T-cell (primary cell): ENCODE measurements around the gene PRKN. TPM values are rescaled to one million over a fixed set of nuclear protein-coding genes. Genes with fewer than 3 reads are reported as not detected.

ENCODE experiments used
- ATAC-seq, 4 experiments: fragments of 200-7000 bp in 3 of 4; fragments of 150-1000 bp in 1 of 4; cut with Tn5 transposase; replicated peaks in 1 of 4; 1 replicate in 3 of 4; 2 replicates in 1 of 4; pipeline ENCODE4 v1.10.0; 2021; ENCODE audit warnings: moderate library complexity in 3 of 4, mild to moderate bottlenecking in 2 of 4, moderate number of reproducible peaks in 1 of 4
- CTCF ChIA-PET, 2 donors: fragments of 300-600 bp; sonication (Branson Sonifier 250); formaldehyde crosslinking; loops; one replicate each; lab custom pipeline; 2022; ENCODE audit warnings: antibody characterized with exemption in 2 of 2; lab: Charles Lee
- POLR2A ChIA-PET, 2 donors: fragments of 300-600 bp; sonication (Branson Sonifier 250); formaldehyde crosslinking; loops; one replicate each; lab custom pipeline; 2022; ENCODE audit warnings: antibody characterized with exemption in 2 of 2; lab: Charles Lee
- DNase-seq, 35 experiments: peaks; one replicate each; pipeline versions ENCODE4 v3.0.0 to v3.0.0-alpha.2; 2013 to 2023
- H3K27ac ChIP-seq: one replicate; pipeline ENCODE4 v1.5.1; 2013; ENCODE audit warnings: low read length
- H3K27me3 ChIP-seq, 2 experiments: replicated peaks in 1 of 2; 1 replicate in 1 of 2; 2 replicates in 1 of 2; pipeline versions ENCODE4 v1.6.1 to v1.7.0; 2013; ENCODE audit warnings: low read length in 1 of 2, mixed read lengths in 1 of 2; ENCODE audit not compliant: control insufficient read depth in 2 of 2, insufficient read depth in 2 of 2; ENCODE audit errors: extremely low read depth in 1 of 2
- H3K36me3 ChIP-seq, 2 donors: 1 replicate in 1 of 2; 2 replicates in 1 of 2; pipeline versions ENCODE4 v1.6.1 to v1.7.0; 2013; ENCODE audit warnings: low read length in 1 of 2; ENCODE audit not compliant: control insufficient read depth in 2 of 2, insufficient read depth in 1 of 2; ENCODE audit errors: extremely low read depth in 1 of 2
- H3K4me1 ChIP-seq, 2 experiments: 1 replicate in 1 of 2; 2 replicates in 1 of 2; pipeline versions ENCODE4 v1.6.1 to v1.7.0; 2013; ENCODE audit warnings: low read length in 2 of 2, mixed read lengths in 1 of 2; ENCODE audit not compliant: insufficient read depth in 2 of 2, control insufficient read depth in 1 of 2; ENCODE audit errors: extremely low read depth in 1 of 2
- H3K4me3 ChIP-seq, 2 donors: 1 replicate in 1 of 2; 2 replicates in 1 of 2; pipeline versions ENCODE4 v1.5.1 to v1.7.0; 2013; ENCODE audit warnings: mild to moderate bottlenecking in 2 of 2, low read length in 1 of 2, moderate library complexity in 1 of 2; ENCODE audit not compliant: control insufficient read depth in 1 of 2; ENCODE audit errors: extremely low read depth in 1 of 2
- H3K9me3 ChIP-seq: 2 replicates; pipeline ENCODE4 v1.7.0; 2013
- H3K27ac Mint-ChIP-seq, 2 donors: one replicate each; pipeline ENCODE4 v1.8.0; 2020 to 2021; ENCODE audit warnings: mild to moderate bottlenecking in 2 of 2, mixed read lengths in 2 of 2
- H3K27me3 Mint-ChIP-seq, 2 donors: one replicate each; pipeline ENCODE4 v1.8.0; 2021 to 2022; ENCODE audit warnings: mixed read lengths in 2 of 2
- H3K36me3 Mint-ChIP-seq: one replicate; pipeline ENCODE4 v1.8.0; 2021; ENCODE audit warnings: mixed read lengths
- H3K4me1 Mint-ChIP-seq, 3 donors: one replicate each; pipeline ENCODE4 v1.8.0; 2020 to 2022; ENCODE audit warnings: mixed read lengths in 3 of 3, mild to moderate bottlenecking in 1 of 3
- H3K4me3 Mint-ChIP-seq, 3 donors: one replicate each; pipeline ENCODE4 v1.8.0; 2020 to 2022; ENCODE audit warnings: mild to moderate bottlenecking in 3 of 3, mixed read lengths in 3 of 3, moderate library complexity in 3 of 3
- H3K9me3 Mint-ChIP-seq, 3 donors: one replicate each; pipeline ENCODE4 v1.8.0; 2020 to 2022; ENCODE audit warnings: mixed read lengths in 3 of 3
- WGBS: methylation state at CpG from one replicate; pipeline ENCODE4 v1.1.5; 2013; ENCODE audit warnings: missing lambda C conversion rate; ENCODE audit not compliant: insufficient coverage; 5-methylcytosine and 5-hydroxymethylcytosine counted together
- total RNA-seq, 35 experiments: library from RNA in 6 of 35; stranded (reverse) in 6 of 35; fragments of 120-200 nt in 1 of 35; gene quantifications; one replicate each; pipeline versions ENCODE4 v1.2.1 to v1.2.4 and lab custom pipeline; 2013 to 2026

The PRKN gene
- total RNA-seq, 5 donors from 2014 or later (not counting 1 experiment from before 2014, with no cell fraction given): 3.4 to 7.7 (median 6.1) TPM

- Histone ChIP-seq H3K9me3 (no peaks in the 10 kb centered on the region), H3K4me3 (no peak overlapping the region), H3K4me1 (no peaks in the 10 kb centered on the region), H3K27me3 (no peaks in the 10 kb centered on the region), H3K36me3 (no peaks in the 10 kb centered on the region), H3K27ac (no peak overlapping the region)
- WGBS: no CpG with 5 or more reads among the region's 1 CpG
- Mint-ChIP-seq H3K36me3 (peaks cover 8% of the 10 kb centered on the region), H3K9me3 (peaks cover 0 to 6% (median 3%) of the 10 kb centered on the region in 3 donors), H3K27me3 (no peaks in the 10 kb centered on the region), H3K4me1 (peaks cover 0 to 12% (median 0%) of the 10 kb centered on the region in 3 donors), H3K27ac (no peak overlapping the region), H3K4me3 (no peak overlapping the region)
- no peak for ATAC-seq
- CTCF ChIA-PET: no interaction called here
- DNase-seq: no peak
- POLR2A ChIA-PET: no interaction called here
Observed at GRCh38 chr6:162719528-162719927, 8.0 kb downstream of the PRKN start.

- POLR2A ChIA-PET: no interaction called here
- no peak for ATAC-seq
- no peak overlapping the region for H3K27ac ChIP-seq
- no peak for DNase-seq
- Mint-ChIP-seq H3K9me3 (peaks cover 0 to 6% (median 3%) of the 10 kb centered on the region in 3 donors), H3K36me3 (peaks cover 14% of the 10 kb centered on the region), H3K27me3 (no peaks in the 10 kb centered on the region), H3K4me1 (peaks cover 0 to 6% (median 0%) of the 10 kb centered on the region in 3 donors), H3K4me3 (no peak overlapping the region), H3K27ac (no peak overlapping the region)
- no peaks in the 10 kb centered on the region for H3K9me3 ChIP-seq
- CTCF ChIA-PET: no interaction called here
- no peaks in the 10 kb centered on the region for H3K27me3 ChIP-seq
- no peak overlapping the region for H3K4me3 ChIP-seq
- H3K36me3 ChIP-seq: no peaks in the 10 kb centered on the region
- H3K4me1 ChIP-seq: no peaks in the 10 kb centered on the region
- WGBS: 94% methylated on average over 6 of the region's 6 CpGs
Observed at GRCh38 chr6:162715601-162716000, 12.0 kb downstream of the PRKN start.

GRCh38 chr6:162713974-162714780 is 13.4 kb downstream of the PRKN start:
- Mint-ChIP-seq H3K4me1 (peaks cover 0 to 6% (median 0%) of the 10 kb centered on the region in 3 donors), H3K4me3 (no peak overlapping the region), H3K36me3 (peaks cover 18% of the 10 kb centered on the region), H3K27ac (no peak overlapping the region), H3K27me3 (no peaks in the 10 kb centered on the region), H3K9me3 (peaks cover 0 to 6% (median 3%) of the 10 kb centered on the region in 3 donors)
- Histone ChIP-seq H3K27me3 (no peaks in the 10 kb centered on the region), H3K27ac (no peak overlapping the region), H3K4me3 (no peak overlapping the region), H3K4me1 (no peaks in the 10 kb centered on the region), H3K9me3 (no peaks in the 10 kb centered on the region), H3K36me3 (no peaks in the 10 kb centered on the region)
- CTCF ChIA-PET: no interaction called here
- ATAC-seq: no peak
- DNase-seq: no peak
- POLR2A ChIA-PET: no interaction called here
- 77% methylated on average over 4 of the region's 13 CpGs for WGBS

- ATAC-seq (no peak), DNase-seq (no peak)
- H3K36me3 Mint-ChIP-seq: peaks cover 17% of the 10 kb centered on the region
- H3K27ac ChIP-seq: no peak overlapping the region
- no peak overlapping the region for H3K4me3 ChIP-seq
- H3K9me3 Mint-ChIP-seq: peaks cover 0 to 3% (median 0%) of the 10 kb centered on the region in 3 donors
- H3K4me1 ChIP-seq: no peaks in the 10 kb centered on the region
- CTCF ChIA-PET: no interaction called here
- WGBS: no CpG with 5 or more reads among the region's 2 CpGs
- no peaks in the 10 kb centered on the region for H3K9me3 ChIP-seq
- no peak overlapping the region for H3K27ac Mint-ChIP-seq
- no peaks in the 10 kb centered on the region for H3K27me3 ChIP-seq
- H3K27me3 Mint-ChIP-seq: no peaks in the 10 kb centered on the region
- POLR2A ChIA-PET: no interaction called here
- peaks cover 0 to 6% (median 0%) of the 10 kb centered on the region in 3 donors for H3K4me1 Mint-ChIP-seq
- no peaks in the 10 kb centered on the region for H3K36me3 ChIP-seq
- H3K4me3 Mint-ChIP-seq: no peak overlapping the region
Observed at GRCh38 chr6:162712694-162713093, 14.9 kb downstream of the PRKN start.

- Histone ChIP-seq H3K4me1 (no peaks in the 10 kb centered on the region), H3K36me3 (no peaks in the 10 kb centered on the region), H3K4me3 (no peak overlapping the region), H3K27me3 (no peaks in the 10 kb centered on the region), H3K27ac (no peak overlapping the region), H3K9me3 (no peaks in the 10 kb centered on the region)
- peaks cover 0 to 4% (median 2%) of the 10 kb centered on the region in 3 donors for H3K4me1 Mint-ChIP-seq
- no peaks in the 10 kb centered on the region for H3K9me3 Mint-ChIP-seq
- no peak for ATAC-seq
- ChIA-PET CTCF (interaction anchor here in 1 of 2 donors (0.8 kb wide), 1 partner anchor 24 kb away, joined by 3 read pairs; no protein-coding TSS in a partner anchor), POLR2A (no interaction called here)
- H3K27ac Mint-ChIP-seq: no peak overlapping the region
- DNase-seq: no peak
- H3K27me3 Mint-ChIP-seq: no peaks in the 10 kb centered on the region
- H3K36me3 Mint-ChIP-seq: peaks cover 13% of the 10 kb centered on the region
- WGBS: 93% methylated on average over 3 of the region's 4 CpGs
- H3K4me3 Mint-ChIP-seq: no peak overlapping the region
Observed at GRCh38 chr6:162711376-162711775, 16.2 kb downstream of the PRKN start.

GRCh38 chr6:162710936-162711335 is 16.6 kb downstream of the PRKN start:
- ATAC-seq (no peak), DNase-seq (no peak)
- Histone ChIP-seq H3K36me3 (no peaks in the 10 kb centered on the region), H3K27ac (no peak overlapping the region), H3K27me3 (no peaks in the 10 kb centered on the region), H3K9me3 (no peaks in the 10 kb centered on the region), H3K4me1 (no peaks in the 10 kb centered on the region), H3K4me3 (no peak overlapping the region)
- no peak overlapping the region for H3K27ac Mint-ChIP-seq
- H3K4me1 Mint-ChIP-seq: peaks cover 0 to 8% (median 3%) of the 10 kb centered on the region in 3 donors
- H3K36me3 Mint-ChIP-seq: peaks cover 13% of the 10 kb centered on the region
- 74% methylated on average over 2 of the region's 2 CpGs for WGBS
- H3K9me3 Mint-ChIP-seq: no peaks in the 10 kb centered on the region
- no peaks in the 10 kb centered on the region for H3K27me3 Mint-ChIP-seq
- H3K4me3 Mint-ChIP-seq: no peak overlapping the region
- CTCF ChIA-PET: interaction anchor here in 1 of 2 donors (0.8 kb wide), 1 partner anchor 25 kb away, joined by 3 read pairs; no protein-coding TSS in a partner anchor
- POLR2A ChIA-PET: no interaction called here
